ENCODE results near the gene ZNF879.

Gene ZNF879

DNA sequence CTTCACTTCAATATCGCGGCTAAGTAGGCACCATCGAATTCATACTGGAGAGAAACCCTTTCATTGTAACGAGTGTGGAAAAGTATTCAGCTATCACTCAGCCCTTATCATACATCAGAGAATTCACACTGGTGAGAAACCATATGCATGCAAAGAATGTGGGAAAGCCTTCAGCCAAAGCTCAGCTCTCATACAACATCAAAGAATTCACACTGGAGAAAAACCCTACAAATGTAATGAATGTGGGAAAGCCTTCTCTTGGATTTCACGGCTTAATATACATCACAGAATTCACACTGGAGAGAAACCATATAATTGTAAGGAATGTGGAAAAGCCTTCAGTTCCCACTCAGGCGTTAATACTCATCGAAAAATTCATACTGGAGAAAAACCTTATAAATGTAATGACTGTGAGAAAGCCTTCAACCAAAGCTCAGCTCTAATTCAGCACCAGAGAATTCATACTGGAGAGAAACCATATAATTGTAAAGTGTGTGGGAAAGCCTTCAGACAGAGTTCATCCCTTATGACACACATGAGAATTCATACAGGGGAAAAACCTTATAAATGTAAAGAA is 9.5 kb downstream of the ZNF879 start:
- no peak for FAIRE-seq

DNA sequence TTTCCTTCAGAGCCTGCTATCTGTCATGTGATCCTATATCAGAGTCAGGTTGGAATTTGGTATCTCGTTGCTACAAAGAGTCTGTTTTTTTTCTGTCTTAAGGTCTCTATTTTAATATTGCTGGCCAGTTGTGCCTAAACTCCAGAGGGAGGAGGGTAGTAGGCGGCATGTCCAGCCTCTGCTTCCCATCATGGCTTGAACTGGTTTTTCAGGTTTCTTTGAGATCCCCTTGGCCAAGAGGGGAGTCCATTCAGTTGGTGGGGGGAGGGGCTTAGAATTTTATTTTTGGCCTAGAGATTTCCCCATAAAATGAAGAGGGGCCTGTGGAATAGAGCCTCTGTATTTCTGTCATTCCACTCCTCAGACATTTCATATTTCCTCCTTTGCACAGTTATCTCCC is 21.2 kb downstream of the ZNF879 start:
- FAIRE-seq = no peak

DNA sequence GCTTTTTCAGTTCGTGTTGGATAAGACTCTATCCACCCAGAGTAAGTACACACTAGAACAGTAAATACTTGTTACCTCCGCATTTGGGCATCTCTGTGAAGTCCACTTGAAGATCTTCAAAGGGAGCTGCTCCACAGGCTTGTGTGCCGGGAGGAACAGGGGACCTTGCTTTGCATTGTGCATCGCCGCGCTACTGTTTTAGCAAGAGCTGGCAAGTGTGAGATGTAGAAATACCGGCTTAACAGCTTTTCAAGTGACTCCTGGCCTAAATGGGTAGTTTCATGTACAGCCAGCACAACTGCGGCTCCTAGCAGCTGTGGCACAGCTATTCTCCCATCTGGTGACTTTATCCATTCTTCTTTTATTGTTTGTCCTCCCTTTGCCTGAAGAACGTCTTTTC is 28.2 kb downstream of the ZNF879 start:
- FAIRE-seq = no peak

DNA sequence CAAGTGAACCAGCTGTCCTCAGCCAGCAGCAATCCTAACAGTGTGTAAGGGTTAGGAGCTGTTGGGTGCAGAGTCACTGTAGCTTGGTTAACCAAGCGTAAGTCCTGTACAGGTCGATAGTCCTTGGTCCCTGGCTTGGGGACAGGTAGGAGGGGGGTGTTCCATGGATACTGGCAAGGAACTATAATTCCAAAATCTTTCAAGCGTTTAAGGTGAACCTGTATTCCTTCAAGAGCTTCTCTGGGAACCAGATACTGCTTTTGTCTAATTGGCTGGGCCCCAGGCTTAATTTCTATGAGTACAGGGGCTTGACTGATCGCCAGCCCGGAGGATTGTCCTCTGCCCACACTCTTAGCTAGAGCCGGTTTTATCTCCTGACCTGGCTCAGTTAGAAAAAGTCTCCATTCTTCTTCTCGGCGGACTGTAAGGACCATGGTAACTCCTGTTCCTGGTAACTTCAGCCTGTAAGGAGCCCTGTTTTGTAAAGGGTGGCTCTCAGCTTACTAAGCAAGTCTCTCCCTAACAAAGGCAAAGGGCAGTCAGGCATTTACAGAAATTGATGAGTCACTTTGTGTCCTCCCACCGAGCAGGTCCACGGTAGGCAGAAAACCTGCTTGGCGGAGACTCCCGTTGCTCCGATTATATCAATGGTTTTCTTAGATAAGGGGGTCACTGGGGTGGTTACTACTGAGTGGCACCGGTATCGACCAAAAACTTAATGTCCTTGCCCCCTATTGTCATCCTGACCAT is 30.6 kb downstream of the ZNF879 start:
- FAIRE-seq = no peak

DNA sequence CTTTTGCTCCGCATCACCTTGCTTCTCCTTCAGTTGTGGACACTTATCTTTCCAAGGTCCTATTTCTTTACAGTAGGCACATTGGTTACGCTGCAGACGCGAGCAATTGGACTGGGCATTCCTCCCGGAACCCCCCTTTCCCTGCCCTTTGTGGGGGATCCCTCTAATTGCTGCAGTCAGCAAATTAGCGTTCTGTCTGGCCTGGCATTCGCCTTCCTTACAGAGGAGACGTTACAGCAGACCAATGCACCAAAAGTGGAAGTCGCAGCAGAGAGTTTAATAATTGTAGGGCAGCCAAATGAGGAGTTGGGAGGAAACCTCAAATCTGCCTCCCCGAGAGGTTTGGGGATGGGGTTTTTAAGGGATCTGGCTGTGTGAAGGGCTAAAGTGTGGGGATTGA is 31.3 kb downstream of the ZNF879 start:
- no peak for FAIRE-seq

DNA sequence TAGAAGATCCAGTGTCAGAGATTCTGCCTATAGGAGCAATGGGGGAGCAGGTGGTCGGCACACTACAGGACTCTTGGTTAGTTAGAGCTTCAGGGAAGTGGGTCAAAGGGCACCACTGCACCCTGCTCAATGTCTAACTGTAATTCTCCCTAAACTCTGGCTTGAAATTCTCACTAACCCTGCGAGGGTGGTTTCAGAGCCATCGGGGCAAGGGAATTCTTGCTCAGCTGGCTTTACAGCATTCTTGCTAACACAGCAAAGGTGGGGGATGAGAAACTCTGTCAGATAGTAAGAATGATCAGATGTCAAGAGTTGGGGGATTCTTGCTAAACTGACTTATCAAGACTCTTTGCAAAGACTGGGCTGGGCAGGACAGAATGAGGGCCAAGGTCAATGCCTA is 31.8 kb downstream of the ZNF879 start:
- FAIRE-seq = no peak

DNA sequence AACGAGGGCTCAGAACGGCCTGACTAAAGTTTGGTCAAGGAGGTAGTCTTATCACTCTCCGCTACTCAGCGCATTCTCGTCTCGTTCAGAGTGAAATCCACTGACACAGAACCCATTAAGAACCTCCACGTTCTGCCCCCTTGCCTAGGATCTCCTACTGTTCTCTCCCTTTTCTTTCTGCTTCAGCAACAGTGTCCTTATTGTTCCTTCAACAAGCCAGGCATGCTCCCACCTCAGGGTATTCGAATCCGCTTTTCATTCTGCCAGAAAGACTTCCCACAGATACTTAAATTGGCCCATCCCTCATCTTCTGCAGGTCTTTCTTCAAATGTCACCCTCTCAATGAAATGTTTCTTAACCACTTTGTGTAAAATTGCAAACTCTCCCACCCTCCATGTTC is 32.2 kb downstream of the ZNF879 start:
- no peak for FAIRE-seq

DNA sequence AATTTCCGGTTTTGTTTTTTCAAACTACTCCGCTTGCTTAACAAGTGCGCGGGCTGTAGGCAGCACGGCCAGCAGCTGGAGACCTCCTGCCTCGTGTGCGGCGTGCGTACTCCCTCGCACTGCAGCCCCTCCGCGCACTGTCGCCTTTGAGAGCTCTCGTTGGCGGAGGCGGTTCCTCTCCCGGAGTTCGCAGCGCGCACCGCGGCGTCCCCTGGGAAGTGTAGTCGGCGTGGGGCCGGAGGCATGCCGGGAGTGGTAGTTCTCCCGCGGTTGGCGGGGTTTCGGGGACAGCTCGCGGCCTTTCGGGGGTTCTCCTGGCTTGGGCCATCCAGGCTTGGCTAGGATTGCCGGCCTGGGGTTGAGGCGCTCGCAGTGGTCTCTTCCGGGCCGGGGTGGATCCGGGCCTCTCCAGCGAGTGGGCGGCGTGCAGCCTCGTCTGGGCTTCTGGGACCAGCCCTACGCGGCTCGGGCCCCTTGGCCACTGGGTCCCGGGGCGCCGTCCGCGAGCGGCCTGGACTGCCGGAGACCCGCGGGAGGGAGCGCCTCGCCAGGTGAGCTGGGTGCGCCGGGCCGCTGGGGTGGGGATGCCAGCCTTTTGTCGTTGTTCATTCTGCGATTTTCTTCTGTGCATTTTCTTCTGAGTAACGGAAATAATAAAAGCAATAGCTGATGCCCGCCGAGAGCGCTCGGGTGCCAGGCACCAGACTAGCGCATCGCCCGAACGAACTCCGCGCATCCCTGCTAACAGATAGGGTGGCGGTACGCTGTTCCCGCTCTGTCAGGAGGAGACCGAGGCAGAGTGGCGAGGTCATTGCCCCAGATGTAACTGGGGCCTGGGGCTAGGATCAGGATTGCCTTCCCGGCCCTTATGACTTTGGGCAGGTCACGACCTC is 36.8 kb downstream of the ZNF879 start, which contains the start of gene ZNF354C:
ZNF354C (plus strand) TSS at position 258 of the 893 bp plus-strand sequence. CDS start 1,696 bp downstream, outside the sequence.
- FAIRE-seq = no peak

DNA sequence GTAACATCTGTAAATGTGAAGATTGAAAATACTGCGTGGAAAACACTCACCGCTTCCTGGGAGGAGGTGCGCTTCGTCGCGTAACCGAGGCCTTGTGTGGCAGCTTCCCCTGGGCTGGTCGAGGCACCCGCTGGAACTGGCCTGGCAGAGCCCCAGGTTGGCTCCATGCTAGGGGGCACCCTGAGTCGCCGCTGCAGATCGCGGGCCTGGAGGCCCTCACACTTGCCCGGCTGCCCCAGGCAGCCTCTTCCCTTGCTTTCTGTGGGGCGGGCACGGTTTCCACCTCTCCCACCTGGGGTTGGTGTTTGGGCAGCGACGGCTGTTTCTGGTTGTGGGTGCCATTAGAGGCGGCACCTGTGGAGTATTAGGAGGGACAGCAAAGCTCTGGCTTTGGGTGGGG is 37.4 kb downstream of the ZNF879 start:
- no peak for FAIRE-seq

DNA sequence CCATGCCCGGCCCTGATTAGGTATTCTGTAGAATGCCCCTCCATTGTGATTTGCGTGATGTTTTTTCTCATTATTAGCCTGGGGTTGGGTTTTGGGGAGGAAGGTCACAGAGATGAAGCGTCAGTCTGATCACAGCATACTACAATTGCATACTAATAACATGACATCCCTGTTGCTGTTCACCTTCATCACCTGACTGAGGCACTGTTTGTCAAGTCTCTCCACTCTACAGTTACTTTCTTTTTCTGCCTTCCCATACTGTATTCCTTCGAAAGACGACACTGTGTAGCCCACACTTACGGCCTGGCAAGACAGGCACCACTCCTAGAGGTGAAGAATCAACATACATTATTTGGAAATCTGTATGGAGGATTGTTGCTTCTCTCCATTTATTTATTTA is 42.1 kb downstream of the ZNF879 start:
- FAIRE-seq = no peak

DNA sequence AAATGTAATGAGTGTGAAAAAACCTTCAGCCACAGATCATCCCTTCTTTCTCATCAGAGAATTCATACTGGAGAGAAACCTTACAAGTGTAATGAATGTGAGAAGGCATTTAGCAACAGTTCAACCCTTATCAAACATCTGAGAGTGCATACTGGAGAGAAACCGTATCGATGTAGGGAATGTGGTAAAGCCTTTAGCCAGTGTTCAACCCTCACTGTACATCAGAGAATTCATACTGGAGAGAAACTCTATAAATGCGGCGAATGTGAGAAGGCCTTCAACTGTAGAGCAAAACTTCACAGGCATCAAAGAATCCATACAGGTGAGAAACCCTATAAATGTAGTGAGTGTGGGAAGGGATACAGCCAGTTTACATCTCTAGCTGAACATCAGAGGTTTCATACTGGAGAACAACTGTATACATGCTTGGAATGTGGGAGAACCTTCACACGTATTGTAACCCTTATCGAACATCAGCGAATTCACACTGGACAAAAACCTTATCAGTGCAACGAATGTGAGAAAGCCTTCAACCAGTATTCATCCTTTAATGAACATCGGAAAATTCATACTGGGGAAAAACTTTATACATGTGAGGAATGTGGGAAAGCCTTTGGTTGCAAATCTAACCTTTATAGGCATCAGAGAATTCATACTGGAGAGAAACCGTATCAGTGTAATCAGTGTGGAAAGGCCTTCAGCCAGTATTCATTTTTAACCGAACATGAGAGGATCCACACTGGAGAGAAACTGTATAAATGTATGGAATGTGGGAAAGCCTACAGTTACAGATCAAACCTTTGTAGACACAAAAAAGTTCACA is 55.8 kb downstream of the ZNF879 start:
- FAIRE-seq = no peak

DNA sequence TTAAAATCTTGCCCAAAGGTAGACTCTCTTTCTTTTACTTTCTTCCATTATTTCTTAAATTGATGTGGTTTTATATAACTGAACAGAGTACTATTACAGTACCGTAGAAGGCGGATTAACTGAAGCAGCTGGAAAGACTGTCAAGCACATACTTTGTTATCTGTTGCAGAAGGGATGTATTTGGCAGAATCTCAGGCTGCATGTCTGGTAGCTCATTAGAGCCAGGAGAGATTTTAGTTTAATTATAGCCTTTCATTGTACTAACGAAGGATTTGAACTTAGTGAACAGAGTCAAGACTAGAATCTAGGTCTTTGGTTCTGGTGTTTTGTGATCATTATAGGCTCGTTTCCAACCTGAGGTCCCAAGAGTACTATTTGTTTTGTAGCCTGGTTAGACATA is 57.1 kb downstream of the ZNF879 start:
- no peak for FAIRE-seq
